Heart right ventricle (tissue), 16 donors: ENCODE measurements around the gene C1QTNF6. TPM values are rescaled to one million over a fixed set of nuclear protein-coding genes. Genes with fewer than 3 reads are reported as not detected.

Source experiments
- ATAC-seq, 8 donors: fragments of 200-7000 bp; cut with Tn5 transposase; one replicate each; pipeline ENCODE4 v1.9.1; 2020; ENCODE audit warnings: mild to moderate bottlenecking in 8 of 8, moderate library complexity in 8 of 8, moderate number of reproducible peaks in 1 of 8
- DNase-seq, 2 donors: peaks; one replicate each; pipeline ENCODE4 v3.0.0-alpha.2; 2020
- H3K27ac ChIP-seq, 10 donors: fragments of 200-600 bp; sonication (generic) in 2 of 10; one replicate each; pipeline versions ENCODE4 v1.5.0 to v1.8.0; 2020 to 2022; ENCODE audit warnings: mild to moderate bottlenecking in 3 of 10
- H3K27me3 ChIP-seq, 7 donors: fragments of 200-600 bp; one replicate each; pipeline ENCODE4 v1.8.0; 2021 to 2022; ENCODE audit warnings: mild to moderate bottlenecking in 2 of 7
- H3K36me3 ChIP-seq, 9 donors: fragments of 200-600 bp; sonication (generic) in 1 of 9; one replicate each; pipeline versions ENCODE4 v1.5.0 to v1.8.0; 2020 to 2022; ENCODE audit warnings: mild to moderate bottlenecking in 2 of 9
- H3K4me1 ChIP-seq, 9 donors: fragments of 200-600 bp; sonication (generic) in 1 of 9; one replicate each; pipeline versions ENCODE4 v1.5.0 to v1.8.0; 2020 to 2022; ENCODE audit warnings: mild to moderate bottlenecking in 4 of 9
- H3K4me3 ChIP-seq, 10 donors: fragments of 200-600 bp; sonication (generic) in 2 of 10; one replicate each; pipeline versions ENCODE4 v1.5.0 to v1.8.0; 2020 to 2022; ENCODE audit warnings: mild to moderate bottlenecking in 7 of 10, moderate library complexity in 2 of 10
- H3K9me3 ChIP-seq, 11 donors: fragments of 200-600 bp in 10 of 11; sonication (generic) in 2 of 11; one replicate each; pipeline versions ENCODE4 v1.5.0 to v1.8.0; 2013 to 2022; ENCODE audit warnings: mild to moderate bottlenecking in 2 of 11, control low read depth in 1 of 11, moderate library complexity in 1 of 11
- WGBS, 2 donors: extraction: QIAGEN DNeasy Blood & Tissue Kit; methylation state at CpG; one replicate each; pipeline ENCODE4 v1.1.7; 2013; ENCODE audit warnings: inconsistent platforms in 1 of 2; 5-methylcytosine and 5-hydroxymethylcytosine counted together
- intact Hi-C, 10 donors: fragments of 100-400 bp; cut with DNase I; formaldehyde crosslinking; loops; one replicate each; pipeline versions ENCODE4 v1.11.1 to v1.14.2; 2022
- polyA plus RNA-seq, 2 donors: library from polyadenylated mRNA; stranded (reverse); fragments of 200-250 nt; gene quantifications; one replicate each; pipeline ENCODE4 v1.2.3, GENCODE V29; 2013
- total RNA-seq, 10 donors: library from RNA; stranded (reverse); fragmentation: NEBNext Ultra II Directional in 3 of 10; extraction: Animal tissue kit (Norgen Biotek cat#: 25700) in 3 of 10; gene quantifications; one replicate each; pipeline versions ENCODE4 v1.2.1 to v1.2.4, GENCODE V29; 2021 to 2023
- TF ChIP-seq, protein P1 (sequence below), 9 donors: fragments of 200-600 bp; sonication (generic) in 2 of 9; IDR thresholded peaks; one replicate each; pipeline versions ENCODE4 v1.5.0 to v1.8.0; 2021 to 2022; ENCODE audit warnings: antibody characterized with exemption in 9 of 9, mild to moderate bottlenecking in 5 of 9, moderate library complexity in 1 of 9
- donor health status: Arrhythmogenic right ventricular cardiomyopathy.
- donor health status: ischemic (EF 13 %, LVEDD 7.1; RV severe dilation, severe dysfunction).
- donor health status: healthy with polysubstance abuse.
- donor health status: DM: no; HTN: yes; CAD: no.
- donor health status: DM: no; HTN: no; CAD: no.
- donor health status: ischemic (EF 25% LVEDD 6.9; RV normal size, moderate dysfunction).
- donor health status: ischemic (EF 25% LVEDD 5.7; RV mildly dilated, moderate dysfunction).
- donor health status: healthy.
- donor health status: DM: yes; HTN: yes; CAD: no.
- donor health status: Ischemic cardiomyopathy.
- donor health status: ischemic (EF 35%, LVEDD 5.7; RV mildly dilated, moderate dysfunction).
- donor health status: nonischemic (EF 11% LVEDD 7.7; RV severe dilation, severe dysfunction).
- donor health status: DM: yes; HTN: yes; CAD: no.
- donor health status: PGD.
- donor health status: ischemic (EF 29% LVEDD 5.4; RV normal size, mild dysfunction).
- donor health status: nonischemic (EF 23%, LVEDD 6.1; RV moderate dilation, normal function).

The C1QTNF6 gene
- total and polyA plus RNA-seq, 12 donors: 0.51 to 6.4 (median 1.5) TPM

DNA sequence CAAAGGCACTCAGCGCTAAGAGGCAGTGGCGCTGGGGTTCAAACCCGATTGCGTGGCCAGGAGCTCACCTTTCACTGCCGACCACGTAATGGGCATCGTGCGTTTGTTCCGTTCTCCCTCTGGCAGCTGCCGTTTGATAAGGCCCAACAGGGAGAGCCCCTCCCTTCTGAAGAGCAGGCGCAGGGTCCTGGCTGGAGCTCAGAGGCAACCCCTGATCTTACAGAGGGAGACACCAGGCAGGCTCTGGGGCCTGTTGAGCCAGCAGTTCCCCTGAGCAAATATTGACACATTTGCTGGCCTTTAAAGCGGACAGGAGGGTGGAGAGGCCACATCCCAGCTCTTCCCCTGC lies 11.7 kb upstream of the C1QTNF6 start:
- no peak for ATAC-seq
- no peaks in the 10 kb centered on the region for H3K36me3 ChIP-seq

DNA sequence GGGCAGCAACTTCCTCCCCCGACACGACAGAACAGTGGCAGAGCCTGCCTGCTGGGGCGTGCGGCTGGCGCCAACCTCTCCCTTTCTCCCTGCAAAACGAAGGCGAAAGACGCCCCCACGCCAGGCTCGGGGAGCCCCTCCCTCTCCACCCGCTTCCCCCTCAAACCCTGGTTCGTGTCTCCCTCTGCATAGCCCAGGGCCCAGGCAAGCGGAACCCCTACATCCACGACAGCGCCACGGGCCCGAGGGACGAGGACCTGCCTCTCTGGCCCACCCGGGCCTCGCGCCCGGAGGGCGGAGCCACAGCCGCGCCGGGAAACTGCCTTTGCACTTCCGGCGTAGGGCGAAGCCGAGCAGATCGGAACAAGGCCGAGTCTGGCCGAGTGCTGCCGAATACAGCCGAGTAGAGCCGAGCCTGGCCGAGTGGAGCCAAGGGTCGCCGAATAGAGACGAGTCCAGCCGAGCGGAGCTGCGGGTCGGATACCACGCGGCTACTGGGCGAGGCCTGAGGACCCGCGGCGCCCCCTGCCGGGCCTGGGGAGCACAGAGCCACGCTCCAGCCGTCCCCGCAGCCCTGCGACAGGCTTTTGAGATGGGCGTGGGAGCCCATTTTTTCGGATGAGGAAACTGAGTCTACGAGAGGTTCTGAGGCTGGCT lies 11.2 kb upstream of the C1QTNF6 start:
- H3K9me3 ChIP-seq: no peaks in the 10 kb centered on the region

More for the DNA sequence above, 11.7 kb upstream of the C1QTNF6 start:
- intact Hi-C loops: loop anchor here (1.0 to 5.0 kb wide), 8 partner anchors 33 to 423 kb away; partner anchors contain the start of gene IFT27 (in 1 of the 10)
- DNase-seq: no peak
- H3K27ac ChIP-seq: peak overlapping the region in 6 of 10 donors; percentile 95 to 97 (median 97)
- H3K4me3 ChIP-seq: peak overlapping the region in 7 of 10 donors; percentile 22 to 69 (median 63)
- no peaks in the 10 kb centered on the region for H3K9me3 ChIP-seq
- TF ChIP-seq, protein P1, sequence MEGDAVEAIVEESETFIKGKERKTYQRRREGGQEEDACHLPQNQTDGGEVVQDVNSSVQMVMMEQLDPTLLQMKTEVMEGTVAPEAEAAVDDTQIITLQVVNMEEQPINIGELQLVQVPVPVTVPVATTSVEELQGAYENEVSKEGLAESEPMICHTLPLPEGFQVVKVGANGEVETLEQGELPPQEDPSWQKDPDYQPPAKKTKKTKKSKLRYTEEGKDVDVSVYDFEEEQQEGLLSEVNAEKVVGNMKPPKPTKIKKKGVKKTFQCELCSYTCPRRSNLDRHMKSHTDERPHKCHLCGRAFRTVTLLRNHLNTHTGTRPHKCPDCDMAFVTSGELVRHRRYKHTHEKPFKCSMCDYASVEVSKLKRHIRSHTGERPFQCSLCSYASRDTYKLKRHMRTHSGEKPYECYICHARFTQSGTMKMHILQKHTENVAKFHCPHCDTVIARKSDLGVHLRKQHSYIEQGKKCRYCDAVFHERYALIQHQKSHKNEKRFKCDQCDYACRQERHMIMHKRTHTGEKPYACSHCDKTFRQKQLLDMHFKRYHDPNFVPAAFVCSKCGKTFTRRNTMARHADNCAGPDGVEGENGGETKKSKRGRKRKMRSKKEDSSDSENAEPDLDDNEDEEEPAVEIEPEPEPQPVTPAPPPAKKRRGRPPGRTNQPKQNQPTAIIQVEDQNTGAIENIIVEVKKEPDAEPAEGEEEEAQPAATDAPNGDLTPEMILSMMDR (IDR thresholded peaks at IDR 0.05): peak in 6 of 9 donors; percentile 0 to 38 (median 20)
- 14 to 17% methylated on average over 12 of the region's 12 CpGs for WGBS, 2 donors
- peaks cover 24 to 42% (median 36%) of the 10 kb centered on the region in 9 donors for H3K4me1 ChIP-seq
- H3K27me3 ChIP-seq: no peaks in the 10 kb centered on the region

DNA sequence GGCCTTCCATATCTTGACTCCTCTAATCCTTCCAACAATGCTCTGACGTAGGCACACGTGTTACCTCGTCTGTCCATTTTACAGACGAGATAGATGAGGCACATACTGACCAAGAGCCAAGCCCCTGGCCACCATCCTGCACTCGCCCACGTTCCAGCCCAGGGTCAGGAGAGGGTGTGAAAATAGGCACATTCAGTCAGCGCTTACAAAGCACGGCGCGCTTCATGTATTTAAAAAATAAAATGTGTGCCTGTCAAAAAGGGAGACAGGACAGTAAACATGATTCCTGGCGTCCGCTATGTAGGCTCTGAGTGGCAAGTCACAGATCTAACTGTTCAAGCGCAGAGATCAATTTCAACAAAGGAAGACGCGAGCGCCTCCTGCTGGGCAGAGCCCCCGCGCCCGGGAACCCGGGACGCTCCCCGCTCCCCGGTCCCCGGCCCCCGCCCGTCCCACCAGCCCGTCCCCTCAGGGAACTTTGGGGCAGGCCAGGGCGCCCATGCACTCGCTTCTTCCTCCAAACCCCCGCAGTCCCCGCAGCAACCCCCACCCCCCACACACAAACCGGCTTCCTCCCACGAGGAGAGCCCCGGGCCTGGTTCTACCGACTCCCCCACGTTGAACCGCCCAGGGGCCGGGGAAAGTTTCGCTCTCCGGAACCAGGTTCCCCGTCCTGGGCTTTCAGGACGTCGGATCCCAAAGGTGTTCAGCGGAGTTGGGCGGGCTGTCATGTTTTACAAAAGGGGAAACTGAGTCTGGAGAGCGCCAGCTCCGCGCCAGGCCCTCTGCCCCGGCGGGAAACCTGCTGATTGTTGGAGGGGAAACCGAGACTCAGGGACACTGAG lies 10.4 kb upstream of the C1QTNF6 start:
- 3 to 4% methylated on average over 51 of the region's 51 CpGs for WGBS, 2 donors
- intact Hi-C loops: loop anchor here (1.0 to 5.0 kb wide), 7 partner anchors 32 to 422 kb away; partner anchors contain the start of gene IFT27 (in 1 of the 10)
- H3K27me3 ChIP-seq: no peaks in the 10 kb centered on the region
- peak overlapping the region; percentile 90 to 97 (median 96) for H3K27ac ChIP-seq
- TF ChIP-seq, protein P1 (IDR thresholded peaks at IDR 0.05): peak; percentile 90 to 99 (median 93)
- no peaks in the 10 kb centered on the region for H3K36me3 ChIP-seq
- peak; percentile 49 to 85 (median 72) for ATAC-seq
- H3K9me3 ChIP-seq: no peaks in the 10 kb centered on the region
- H3K4me1 ChIP-seq: peaks cover 24 to 48% (median 46%) of the 10 kb centered on the region in 9 donors
- peak; percentile 87 to 92 for DNase-seq
- H3K4me3 ChIP-seq: peak overlapping the region; percentile 18 to 69 (median 63)

More for the DNA sequence above, 11.2 kb upstream of the C1QTNF6 start:
- TF ChIP-seq, protein P1 (IDR thresholded peaks at IDR 0.05): peak; percentile 85 to 99 (median 97)
- peak overlapping the region; percentile 90 to 97 (median 96) for H3K27ac ChIP-seq
- no peaks in the 10 kb centered on the region for H3K36me3 ChIP-seq
- peaks cover 24 to 42% (median 39%) of the 10 kb centered on the region in 9 donors for H3K4me1 ChIP-seq
- H3K27me3 ChIP-seq: no peaks in the 10 kb centered on the region
- 0 to 1% methylated on average over 56 to 58 of the region's 58 CpGs for WGBS, 2 donors
- intact Hi-C loops: loop anchor here (1.0 to 5.0 kb wide), 7 partner anchors 32 to 422 kb away; partner anchors contain the start of gene IFT27 (in 1 of the 10)
- ATAC-seq (peak; percentile 92 to 96 (median 94)), DNase-seq (peak; percentile 98 to 100)
- H3K4me3 ChIP-seq: peak overlapping the region; percentile 18 to 69 (median 63)
